Stomach (tissue), 9 donors: ENCODE results near the gene GLYAT. TPM values are rescaled to one million over a fixed set of nuclear protein-coding genes. Genes with fewer than 3 reads are reported as not detected.

ENCODE experiments used
- DNase-seq, 2 donors: peaks; one replicate each; pipeline versions ENCODE4 v3.0.0 to v3.0.0-alpha.2; 2013 to 2019
- H3K27ac ChIP-seq, 5 donors: fragments of 200-600 bp in 4 of 5; sonication (generic) in 4 of 5; one replicate each; pipeline ENCODE4 v1.5.1; 2013 to 2019; ENCODE audit warnings: mild to moderate bottlenecking in 1 of 5, moderate library complexity in 1 of 5
- H3K27me3 ChIP-seq, 3 donors: fragments of 200-600 bp; sonication (generic); one replicate each; pipeline ENCODE4 v1.5.1; 2017 to 2019; ENCODE audit warnings: mixed run types in 1 of 3
- H3K36me3 ChIP-seq, 4 donors: fragments of 200-600 bp; sonication (generic); 1 replicate in 3 of 4; 2 replicates in 1 of 4; pipeline ENCODE4 v1.5.1; 2016 to 2019
- H3K4me1 ChIP-seq, 4 donors: fragments of 200-600 bp; sonication (generic); one replicate each; pipeline ENCODE4 v1.5.1; 2016 to 2019
- H3K4me3 ChIP-seq, 4 donors: fragments of 200-600 bp; sonication (generic) in 3 of 4; one replicate each; pipeline ENCODE4 v1.5.1; 2016 to 2019; ENCODE audit warnings: mild to moderate bottlenecking in 1 of 4
- H3K9me3 ChIP-seq, 4 donors: fragments of 200-600 bp; sonication (generic); one replicate each; pipeline ENCODE4 v1.5.1; 2016 to 2019
- CTCF ChIP-seq, 7 experiments: fragments of 450-650 bp in 4 of 7; fragments of 200-600 bp in 3 of 7; sonication (generic) in 3 of 7; IDR thresholded peaks; one replicate each; pipeline ENCODE4 v1.5.1; 2016 to 2019; ENCODE audit warnings: antibody characterized with exemption in 7 of 7, control low read depth in 2 of 7, mild to moderate bottlenecking in 1 of 7
- EP300 ChIP-seq: sonication (generic); formaldehyde crosslinking; IDR thresholded peaks from one replicate; pipeline ENCODE4 v1.6.1; 2017; ENCODE audit warnings: antibody characterized with exemption
- POLR2A ChIP-seq, 4 donors: fragments of 450-650 bp; IDR thresholded peaks; one replicate each; pipeline ENCODE4 v1.6.1; 2016; ENCODE audit warnings: antibody characterized with exemption in 4 of 4, control low read depth in 2 of 4, mild to moderate bottlenecking in 1 of 4, moderate library complexity in 1 of 4
- POLR2AphosphoS5 ChIP-seq, 3 donors: sonication (generic); formaldehyde crosslinking; IDR thresholded peaks; one replicate each; pipeline ENCODE4 v1.6.1; 2016; ENCODE audit warnings: antibody characterized with exemption in 3 of 3
- WGBS, 5 donors: extraction: QIAGEN DNeasy Blood & Tissue Kit in 3 of 5; methylation state at CpG; one replicate each; pipeline versions ENCODE4 v1.1.5 to v1.1.7; 2013 to 2018; 5-methylcytosine and 5-hydroxymethylcytosine counted together
- intact Hi-C: fragments of 100-400 bp; cut with DNase I; formaldehyde crosslinking; loops from one replicate; pipeline ENCODE4 v1.15.1; 2023; ENCODE audit warnings: low total_unique reads
- polyA plus RNA-seq, 3 donors: library from polyadenylated mRNA; stranded (reverse); fragments of 200-250 nt; gene quantifications; one replicate each; pipeline ENCODE4 v1.2.3, GENCODE V29; 2013
- total RNA-seq, 5 donors: library from RNA; depleted of rRNA; stranded (reverse); fragments of >200 nt; gene quantifications; one replicate each; pipeline versions ENCODE4 v1.1.0 to v1.2.3, GENCODE V29; 2014 to 2016
- donor health status: healthy with polysubstance abuse.
- donor health status: Bipolar disorder and iron deficiency.
- donor health status: healthy.

GLYAT gene
- total and polyA plus RNA-seq, 8 donors = not detected

GRCh38 chr11:58768137-58768536, 36.4 kb upstream of the GLYAT start:
- H3K4me1 ChIP-seq = no peaks in the 10 kb centered on the region
- TF ChIP-seq CTCF (IDR thresholded peaks at IDR 0.05) = no peak
- TF ChIP-seq POLR2A (IDR thresholded peaks at IDR 0.05) = no peak
- TF ChIP-seq EP300 = no peak
- no peak for TF ChIP-seq POLR2AphosphoS5 (IDR thresholded peaks at IDR 0.05)
- 61 to 78% (median 68%) methylated on average over 2 of the region's 2 CpGs for WGBS, 5 donors

GRCh38 chr11:58765078-58765477, 33.3 kb upstream of the GLYAT start:
- Histone ChIP-seq H3K27me3 (no peaks in the 10 kb centered on the region), H3K4me3 (no peak overlapping the region), H3K9me3 (no peaks in the 10 kb centered on the region), H3K27ac (no peak overlapping the region), H3K4me1 (no peaks in the 10 kb centered on the region), H3K36me3 (no peaks in the 10 kb centered on the region)
- no peak for DNase-seq
- WGBS, 5 donors = 23 to 39% (median 33%) methylated on average over 1 of the region's 1 CpG
- TF ChIP-seq POLR2AphosphoS5 (IDR thresholded peaks at IDR 0.05) (no peak), POLR2A (IDR thresholded peaks at IDR 0.05) (no peak), EP300 (no peak), CTCF (IDR thresholded peaks at IDR 0.05) (no peak)
- intact Hi-C loops = no loop called here

More at GRCh38 chr11:58768137-58768536, 36.4 kb upstream of the GLYAT start:
- Histone ChIP-seq H3K4me3 (no peak overlapping the region), H3K36me3 (no peaks in the 10 kb centered on the region), H3K9me3 (no peaks in the 10 kb centered on the region), H3K27ac (no peak overlapping the region), H3K27me3 (no peaks in the 10 kb centered on the region)
- DNase-seq = no peak
- intact Hi-C loops = no loop called here

GRCh38 chr11:58763120-58763490, 31.4 kb upstream of the GLYAT start:
- no peaks in the 10 kb centered on the region for H3K9me3 ChIP-seq
- WGBS, 5 donors = 79 to 95% (median 82%) methylated on average over 1 of the region's 1 CpG
- H3K4me1 ChIP-seq = no peaks in the 10 kb centered on the region
- no peaks in the 10 kb centered on the region for H3K27me3 ChIP-seq
- H3K27ac ChIP-seq = peak overlapping the region in 1 of 5 donors; percentile 45
- H3K36me3 ChIP-seq = no peaks in the 10 kb centered on the region
- DNase-seq = no peak
- no peak overlapping the region for H3K4me3 ChIP-seq
- no peak for TF ChIP-seq POLR2A (IDR thresholded peaks at IDR 0.05)
- no peak for TF ChIP-seq POLR2AphosphoS5 (IDR thresholded peaks at IDR 0.05)
- TF ChIP-seq CTCF (IDR thresholded peaks at IDR 0.05) = no peak
- TF ChIP-seq EP300 = no peak
- intact Hi-C loops = no loop called here

GRCh38 chr11:58762284-58763119, 30.8 kb upstream of the GLYAT start:
- no peaks in the 10 kb centered on the region for H3K4me1 ChIP-seq
- no peak for TF ChIP-seq EP300
- TF ChIP-seq POLR2AphosphoS5 (IDR thresholded peaks at IDR 0.05) = no peak
- TF ChIP-seq CTCF (IDR thresholded peaks at IDR 0.05) = no peak
- no peak for TF ChIP-seq POLR2A (IDR thresholded peaks at IDR 0.05)
- H3K4me3 ChIP-seq = no peak overlapping the region
- WGBS, 5 donors = 59 to 76% (median 65%) methylated on average over 6 of the region's 6 CpGs
- H3K9me3 ChIP-seq = no peaks in the 10 kb centered on the region
- no peaks in the 10 kb centered on the region for H3K36me3 ChIP-seq
- no peak for DNase-seq
- intact Hi-C loops = no loop called here
- no peaks in the 10 kb centered on the region for H3K27me3 ChIP-seq
- H3K27ac ChIP-seq = no peak overlapping the region
